CD4-positive, alpha-beta T cell treated with Interleukin-12 subunit alpha and Interleukin-12 subunit beta, for 1 hour (primary cell): ENCODE measurements around the gene SEC24C.

Experiments
- DNase-seq: peaks from one replicate; pipeline ENCODE4 v3.0.0-alpha.2; 2020

SEC24C gene

GRCh38 chr10:73814896-73815718, 70.9 kb downstream of the SEC24C start:
- no peak for DNase-seq

- DNase-seq = no peak
Measured at GRCh38 chr10:73815719-73816030, 71.5 kb downstream of the SEC24C start.

GRCh38 chr10:73816917-73817729, 73.0 kb downstream of the SEC24C start:
- DNase-seq = no peak

GRCh38 chr10:73817826-73818225, 73.7 kb downstream of the SEC24C start:
- no peak for DNase-seq

GRCh38 chr10:73818402-73818801, 74.2 kb downstream of the SEC24C start:
- DNase-seq = no peak

- no peak for DNase-seq
Measured at GRCh38 chr10:73819081-73819480, 74.9 kb downstream of the SEC24C start.

GRCh38 chr10:73819513-73820093, 75.4 kb downstream of the SEC24C start:
- no peak for DNase-seq
